GM19023 (cell line): ENCODE measurements around the gene L3MBTL3.
"Not testable (repeated sequence)": the region's sequence is repeated elsewhere in the genome, so short reads cannot be mapped to it uniquely, and the experiment has no call there.

Experiments used
- ATAC-seq: cut with Tn5 transposase; IDR thresholded peaks from one replicate; pipeline ENCODE4 v1.9.1; 2021; ENCODE audit warnings: mild to moderate bottlenecking, moderate library complexity; ENCODE audit not compliant: unreplicated experiment

The L3MBTL3 gene

DNA sequence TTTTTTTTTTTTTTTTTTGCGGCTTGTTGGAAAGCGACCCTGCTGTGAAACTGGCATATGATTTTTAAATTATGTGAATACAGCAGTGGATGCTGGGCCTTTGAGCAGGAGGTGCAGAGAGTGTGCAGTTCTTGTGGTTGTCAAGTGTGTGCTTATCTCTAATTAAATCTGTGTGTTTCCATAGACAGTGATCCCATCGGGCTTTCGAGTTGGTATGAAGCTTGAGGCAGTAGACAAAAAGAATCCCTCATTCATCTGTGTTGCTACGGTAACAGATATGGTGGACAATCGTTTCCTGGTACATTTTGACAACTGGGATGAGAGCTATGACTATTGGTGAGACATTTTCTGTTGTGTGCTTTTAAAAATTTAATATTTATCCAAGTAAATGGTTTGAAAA is 52.4 kb downstream of the L3MBTL3 start:
- ATAC-seq, result no peak

DNA sequence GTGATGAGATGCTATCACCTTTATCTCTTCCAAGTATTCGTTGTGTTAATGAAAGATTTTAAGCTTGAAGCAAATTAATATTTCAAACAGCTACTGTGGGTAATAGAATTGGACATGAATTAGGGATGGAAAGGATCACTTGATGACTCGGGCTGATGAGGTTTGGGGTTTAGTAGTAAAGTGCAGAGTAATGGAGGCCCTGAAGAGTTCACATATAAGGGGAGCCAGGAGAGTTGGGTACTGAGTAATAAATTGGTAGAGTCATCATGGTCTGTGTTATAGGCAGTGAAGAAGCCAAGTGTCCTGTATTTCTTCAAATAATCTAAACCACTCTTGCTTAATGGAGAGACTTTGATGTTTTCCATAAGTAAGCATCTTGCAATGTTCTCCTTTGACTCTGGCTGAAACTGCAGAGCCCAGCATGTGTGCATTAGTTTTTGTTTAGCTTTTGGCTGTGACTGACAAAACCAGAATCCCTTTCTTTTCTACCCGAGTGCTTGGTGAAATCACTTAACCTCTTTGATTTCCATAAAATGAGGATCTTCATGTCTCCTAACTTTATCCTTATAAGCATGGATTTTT is 57.6 kb downstream of the L3MBTL3 start:
- no peak for ATAC-seq

DNA sequence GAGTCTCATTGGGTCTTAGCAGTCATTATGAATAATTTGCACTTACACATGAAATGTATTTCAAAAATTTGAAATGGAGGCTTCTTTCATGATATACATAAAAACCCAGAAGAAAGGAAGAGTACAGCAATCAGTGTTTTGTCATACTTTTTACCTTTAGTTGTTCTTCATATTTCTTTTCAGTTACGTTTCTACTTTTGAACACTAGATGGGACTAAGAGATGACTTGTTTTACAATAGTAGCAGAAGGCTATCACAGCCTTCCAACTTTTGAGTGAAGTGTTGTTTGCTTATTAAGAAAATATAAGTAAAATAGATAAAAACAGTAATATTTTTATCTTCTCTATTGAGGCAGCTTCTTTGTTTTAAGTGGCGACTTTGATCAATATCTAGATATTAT is 58.1 kb downstream of the L3MBTL3 start:
- ATAC-seq, result no peak

DNA sequence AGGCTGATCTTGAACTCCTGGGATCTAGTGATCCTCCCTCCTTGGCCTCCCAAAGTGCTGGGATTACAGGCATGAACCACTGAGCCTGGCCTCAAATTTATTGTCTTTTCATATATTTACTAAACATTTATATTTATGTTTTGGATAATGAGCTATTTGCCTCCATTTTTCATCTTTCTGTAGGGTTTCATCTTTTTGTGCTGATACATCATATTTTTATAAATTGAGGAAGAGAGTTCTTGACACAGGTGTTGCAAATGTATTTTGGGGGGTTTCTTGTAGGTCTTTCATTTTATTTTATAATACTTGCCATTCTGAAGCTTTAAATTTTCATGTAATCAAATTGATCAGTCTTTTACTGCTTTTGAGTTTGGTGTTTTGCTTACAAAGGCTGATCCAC is 72.4 kb downstream of the L3MBTL3 start:
- no peak for ATAC-seq

DNA sequence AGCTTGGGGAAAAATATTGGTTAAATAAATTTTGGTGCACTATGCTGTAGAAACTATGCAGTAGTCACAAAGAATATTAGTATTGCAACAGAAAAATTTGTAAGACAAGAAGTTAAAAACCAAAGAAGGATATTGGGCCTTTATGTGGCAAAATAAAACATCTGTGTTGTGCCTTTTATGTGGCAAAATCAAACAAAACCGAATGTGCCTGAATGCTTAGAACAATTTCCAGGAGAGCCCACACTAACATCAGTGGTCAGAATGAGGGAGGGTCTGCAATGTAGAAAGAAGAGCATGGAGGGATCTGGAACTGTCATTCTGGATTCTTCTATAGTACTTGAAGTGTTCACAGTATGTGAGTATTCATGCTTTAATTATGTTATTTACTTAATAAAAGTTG is 75.2 kb downstream of the L3MBTL3 start:
- ATAC-seq, result no peak

DNA sequence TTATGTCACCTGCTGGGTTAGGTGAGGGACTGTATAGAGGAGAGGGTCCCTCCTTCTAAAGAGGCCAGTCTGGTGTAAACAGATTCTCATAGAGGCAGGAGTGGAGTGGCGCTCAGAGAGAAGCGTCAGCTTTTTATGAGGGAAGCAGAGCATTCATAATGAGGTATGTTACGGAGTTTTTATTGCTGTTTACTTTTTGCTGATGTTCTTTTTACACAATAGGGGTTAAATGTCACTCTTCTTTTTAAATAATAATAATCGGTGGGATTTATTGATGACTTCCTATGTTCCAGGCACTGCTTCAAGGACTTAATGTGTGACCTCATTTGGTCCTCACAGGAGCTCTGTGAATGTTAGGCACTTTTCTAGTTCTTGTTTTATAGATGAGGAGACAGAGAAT is 79.9 kb downstream of the L3MBTL3 start:
- ATAC-seq, result no peak

DNA sequence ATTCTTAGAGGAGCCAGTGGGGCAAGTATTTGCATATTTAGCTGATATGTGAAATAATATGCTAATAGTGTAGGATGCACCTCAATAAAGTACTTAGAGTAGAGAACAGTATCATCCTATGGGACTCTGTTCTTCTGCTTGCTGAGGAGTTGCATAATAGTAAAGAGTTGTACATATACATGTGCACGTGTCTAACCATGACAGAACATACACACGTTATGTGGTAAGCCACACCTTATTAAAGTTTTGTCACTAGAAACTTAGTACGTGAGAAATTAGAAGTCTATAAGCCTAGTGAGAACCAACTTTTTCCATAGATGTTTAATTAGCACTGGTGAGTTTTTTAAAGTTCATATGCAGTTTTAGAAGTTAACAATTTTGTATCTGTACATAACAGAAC is 80.7 kb downstream of the L3MBTL3 start:
- ATAC-seq, result no peak

DNA sequence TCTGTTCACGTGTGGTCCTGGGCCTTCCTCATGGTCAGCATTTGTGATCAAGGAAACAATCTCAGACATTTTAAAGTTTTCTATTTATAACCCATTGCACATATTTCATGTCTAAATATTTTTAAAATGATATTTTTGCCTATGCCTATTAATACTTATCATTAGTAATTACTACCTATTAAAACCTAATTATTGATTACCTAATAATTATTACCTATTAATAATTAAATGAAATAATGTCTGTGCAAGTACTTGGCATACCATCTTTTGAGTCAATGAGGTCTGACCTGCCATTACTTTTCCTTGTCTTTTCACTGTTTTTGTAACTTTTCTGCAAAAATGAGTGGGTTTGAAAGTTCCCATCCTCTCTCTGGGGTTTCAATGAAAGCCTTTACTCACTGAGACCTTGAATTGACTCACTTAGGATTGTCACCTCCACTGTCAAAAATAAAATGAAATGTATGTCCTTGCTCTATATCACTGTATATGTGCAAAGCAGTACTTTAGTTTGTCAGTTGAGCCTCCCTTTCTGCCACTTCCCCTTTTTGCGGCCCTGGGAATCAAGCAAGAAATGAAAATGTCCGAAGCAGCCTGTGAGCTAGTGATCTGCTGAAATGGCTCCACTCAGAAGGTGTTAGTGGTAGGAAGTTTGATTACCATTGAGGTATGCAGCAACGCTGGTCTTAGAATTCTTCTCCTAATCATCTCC is 87.8 kb downstream of the L3MBTL3 start:
- ATAC-seq, result peak; percentile 84

DNA sequence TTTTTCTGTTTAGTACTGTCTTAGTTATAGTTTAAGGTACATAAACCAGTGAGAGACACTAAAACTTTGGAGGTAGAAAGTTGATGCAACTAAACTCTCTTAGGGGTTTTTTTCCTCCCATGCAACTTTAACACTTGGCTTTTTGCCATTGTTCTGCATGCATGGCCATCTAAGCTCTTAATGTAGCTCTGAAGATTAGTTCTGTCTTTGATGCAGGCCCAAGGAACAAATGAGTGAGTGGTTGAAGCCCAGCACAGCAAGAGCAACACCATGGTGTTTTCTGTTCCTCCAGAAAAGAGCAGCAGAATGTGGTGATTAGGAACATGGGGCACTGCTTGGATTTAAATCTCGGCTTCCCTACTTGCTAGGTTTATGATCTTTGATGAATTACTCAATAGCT is 89.3 kb downstream of the L3MBTL3 start:
- ATAC-seq, result no peak

DNA sequence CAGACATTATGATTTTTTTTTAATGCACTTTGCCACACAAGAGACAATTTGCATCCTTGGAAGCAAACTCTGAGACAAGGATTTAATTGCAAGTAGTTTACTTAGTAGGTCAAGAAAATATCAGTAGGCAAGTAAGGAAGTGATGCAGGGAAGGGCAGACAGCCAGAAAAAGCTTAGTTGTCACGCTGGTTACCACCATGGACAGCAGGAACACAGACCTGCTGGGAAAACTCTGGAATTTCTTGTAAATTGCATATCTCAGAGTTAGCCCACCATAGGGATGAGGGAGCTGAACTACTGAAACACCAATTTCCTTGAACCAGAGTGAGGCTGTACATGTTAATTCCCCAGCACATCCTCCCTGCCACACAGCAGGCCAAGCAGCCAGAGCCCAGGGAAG is 92.7 kb downstream of the L3MBTL3 start:
- ATAC-seq, result no peak

DNA sequence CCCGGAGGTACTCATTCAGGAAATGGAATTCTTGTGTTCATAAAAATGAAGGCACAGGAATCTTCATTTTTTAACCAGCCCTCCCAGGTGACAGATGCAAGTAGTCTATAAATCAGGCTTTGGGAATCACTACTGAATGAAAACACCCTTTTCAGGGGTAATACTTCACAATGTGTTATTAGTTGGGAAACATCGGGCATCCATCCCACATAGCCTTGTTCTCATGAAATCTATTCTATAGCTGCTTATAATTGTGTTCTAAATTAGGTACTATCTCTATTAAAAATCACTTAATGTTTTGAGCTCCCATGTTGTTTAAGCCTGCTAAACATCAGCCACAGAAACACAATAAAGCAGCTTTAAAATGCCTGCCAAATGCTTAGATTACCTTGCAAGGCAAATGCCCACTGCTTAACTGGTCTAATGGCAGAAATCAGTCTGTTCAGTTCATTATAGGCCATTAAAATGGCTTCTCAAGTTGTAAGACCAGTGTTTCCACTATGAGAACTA is 94.9 kb downstream of the L3MBTL3 start:
- ATAC-seq, result no peak

DNA sequence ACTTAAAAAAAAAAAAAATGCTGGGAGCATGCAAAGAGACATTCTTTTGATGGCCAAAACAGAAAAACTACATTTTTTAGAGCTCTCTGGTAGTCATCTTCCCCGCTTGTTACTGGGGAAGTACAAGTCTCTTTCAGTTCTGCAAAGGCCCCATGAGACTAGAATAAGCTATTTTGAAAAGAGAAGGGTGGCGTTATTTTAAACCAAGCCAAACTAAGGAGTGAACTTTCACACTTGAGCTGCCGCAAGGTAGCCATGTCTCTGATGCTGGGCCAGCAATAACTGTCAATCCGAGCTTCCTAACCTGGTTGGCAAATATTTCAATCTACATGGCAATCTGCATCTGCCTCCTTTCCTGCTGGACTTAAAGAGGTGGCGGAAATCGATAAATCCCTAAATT is 96.7 kb downstream of the L3MBTL3 start:
- peak; percentile 89 for ATAC-seq

DNA sequence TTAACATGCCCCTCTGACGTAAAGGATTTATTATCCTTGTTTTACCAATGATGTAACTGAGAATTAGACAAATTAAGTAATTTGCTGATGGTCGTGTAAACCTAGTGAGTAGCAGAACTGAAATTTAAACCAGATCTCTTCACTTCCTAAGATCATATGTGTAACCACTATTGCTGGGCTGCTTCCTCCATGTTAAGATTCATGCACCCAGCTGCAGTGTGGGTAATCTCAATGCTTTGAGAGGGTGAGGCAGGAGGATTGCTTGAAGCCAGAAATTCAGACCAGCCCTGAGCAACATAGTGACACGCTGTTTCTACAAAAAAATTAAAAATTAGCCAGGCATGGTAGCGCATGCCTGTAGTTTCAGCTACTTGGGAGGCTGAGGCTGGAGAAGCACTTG is 97.9 kb downstream of the L3MBTL3 start:
- no peak for ATAC-seq

DNA sequence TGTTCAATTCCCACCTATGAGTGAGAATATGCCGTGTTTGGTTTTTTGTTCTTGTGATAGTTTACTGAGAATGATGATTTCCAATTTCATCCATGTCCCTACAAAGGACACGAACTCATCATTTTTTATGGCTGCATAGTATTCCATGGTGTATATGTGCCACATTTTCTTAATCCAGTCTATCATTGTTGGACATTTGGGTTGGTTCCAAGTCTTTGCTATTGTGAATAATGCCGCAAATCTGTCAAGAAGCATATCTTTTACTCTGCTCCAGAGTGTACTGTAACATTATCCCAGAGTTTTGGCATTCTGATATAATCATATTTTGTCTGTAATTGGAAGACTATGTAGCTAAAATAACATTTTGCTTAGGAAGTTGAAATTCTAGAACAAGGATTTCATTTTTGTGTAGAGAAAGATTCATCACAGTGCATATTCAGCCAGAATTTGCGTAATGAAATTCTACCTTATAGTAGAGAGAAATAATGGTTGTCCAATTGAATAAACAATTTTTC is 98.9 kb downstream of the L3MBTL3 start:
- ATAC-seq, result not testable (repeated sequence)

DNA sequence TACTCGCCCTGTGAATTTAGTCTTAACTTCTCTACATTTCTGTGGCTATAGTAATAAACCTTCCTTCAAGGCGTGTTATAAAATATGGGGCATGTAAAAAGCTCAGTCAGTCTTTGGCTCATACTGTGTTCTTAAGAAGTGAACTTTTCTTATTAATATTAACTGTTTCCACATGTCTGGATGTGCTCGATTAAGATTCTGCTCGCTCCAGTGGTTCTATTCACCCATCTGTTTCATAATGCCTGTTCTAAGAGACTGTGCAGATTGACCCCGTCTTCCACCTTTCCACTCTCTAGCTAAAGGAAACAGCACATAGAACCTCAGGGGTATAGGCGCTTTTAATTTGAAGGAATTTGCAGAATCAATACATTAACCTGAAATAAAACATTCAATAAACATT is 99.9 kb downstream of the L3MBTL3 start:
- no peak for ATAC-seq

DNA sequence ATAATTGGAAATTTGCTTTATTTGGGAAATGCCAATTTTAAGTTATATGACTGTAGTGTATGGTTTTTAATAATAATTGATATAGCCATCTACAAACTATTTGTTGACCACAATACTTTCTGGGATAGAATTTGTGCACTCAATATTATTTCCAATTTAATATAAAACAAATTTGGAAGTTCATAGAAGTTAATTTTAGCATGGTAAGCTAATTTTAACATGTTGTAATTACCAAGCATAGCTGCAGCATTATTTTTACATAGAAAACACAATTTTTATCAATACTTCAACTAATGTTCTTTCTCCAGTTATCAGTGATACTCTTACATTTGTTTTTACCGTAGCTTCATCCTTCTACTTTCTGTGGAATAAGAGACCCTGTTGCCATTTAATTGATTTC is 100.8 kb downstream of the L3MBTL3 start:
- ATAC-seq, result no peak

DNA sequence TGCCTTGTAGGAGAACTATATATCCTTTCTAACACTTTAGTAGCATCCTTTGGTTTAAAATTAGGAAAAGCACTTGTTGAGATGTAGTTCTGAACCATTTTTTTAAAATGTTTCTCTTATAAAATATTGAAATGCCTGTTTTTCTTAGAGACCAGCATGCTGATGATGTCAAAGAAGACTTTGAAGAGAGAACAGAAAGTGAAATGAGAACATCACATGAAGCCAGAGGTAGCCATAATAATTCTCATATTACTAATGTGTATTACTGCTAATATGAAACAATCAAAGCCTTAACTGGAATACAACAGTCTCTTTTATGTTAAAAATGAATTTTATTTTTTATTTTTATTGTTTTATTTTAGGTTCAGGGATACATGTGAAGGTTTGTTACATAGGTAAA is 102.3 kb downstream of the L3MBTL3 start:
- ATAC-seq, result no peak

DNA sequence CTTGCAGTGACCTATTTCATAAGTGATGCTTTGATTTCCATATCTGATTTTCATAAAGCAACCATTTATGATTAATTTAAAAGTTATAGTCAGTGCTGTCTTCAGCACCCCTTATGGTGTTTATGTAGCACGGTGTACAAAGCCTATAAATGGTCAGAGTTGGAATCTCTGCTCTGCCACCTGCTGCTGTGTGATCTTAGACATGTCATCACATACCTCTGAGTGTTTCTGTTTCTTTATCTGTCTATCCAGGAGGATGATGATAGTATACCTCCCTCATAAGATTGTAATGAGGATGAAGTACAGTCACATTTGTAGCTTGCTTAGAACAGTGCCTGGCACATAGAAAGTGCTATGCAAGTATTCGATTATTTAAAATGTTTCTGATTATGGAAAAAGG is 103.9 kb downstream of the L3MBTL3 start:
- no peak for ATAC-seq

DNA sequence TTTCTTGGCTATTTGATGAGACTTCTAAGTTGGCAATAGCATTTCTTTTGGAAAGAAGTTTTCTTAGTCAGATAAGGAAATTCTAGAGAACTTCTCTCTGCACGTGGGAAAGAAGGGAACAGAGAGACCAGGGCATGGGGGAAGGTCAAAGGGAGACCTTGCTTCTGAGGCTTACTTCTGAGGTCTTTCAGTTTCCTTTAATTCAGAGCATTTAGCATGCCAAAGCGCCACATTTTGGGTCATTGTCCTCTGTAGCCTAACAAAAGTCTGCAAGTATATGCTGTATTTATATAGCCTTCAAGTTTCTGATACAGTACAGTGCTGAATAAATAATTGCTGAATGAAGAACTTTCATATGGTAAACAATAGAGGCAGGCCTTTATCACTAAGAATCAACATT is 108.8 kb downstream of the L3MBTL3 start:
- no peak for ATAC-seq

DNA sequence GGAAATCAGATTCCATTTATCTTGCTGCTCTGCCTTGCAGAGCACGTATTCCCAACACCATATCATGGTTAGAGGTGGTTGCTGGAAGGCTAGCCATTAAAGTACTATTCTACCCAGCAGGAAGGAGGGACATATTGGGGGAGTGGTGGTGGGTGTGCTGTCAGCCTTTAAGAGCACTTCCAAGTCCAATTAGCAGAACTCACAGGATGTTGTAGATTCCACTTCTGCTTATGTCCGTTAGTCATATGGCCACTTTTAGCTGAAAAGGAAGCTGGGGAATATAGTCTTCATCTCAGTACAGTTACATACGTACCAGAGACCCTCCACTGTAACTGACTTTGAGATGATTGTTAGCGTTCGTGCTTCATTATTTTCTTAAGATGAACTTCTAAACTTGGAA is 109.9 kb downstream of the L3MBTL3 start:
- ATAC-seq, result no peak

DNA sequence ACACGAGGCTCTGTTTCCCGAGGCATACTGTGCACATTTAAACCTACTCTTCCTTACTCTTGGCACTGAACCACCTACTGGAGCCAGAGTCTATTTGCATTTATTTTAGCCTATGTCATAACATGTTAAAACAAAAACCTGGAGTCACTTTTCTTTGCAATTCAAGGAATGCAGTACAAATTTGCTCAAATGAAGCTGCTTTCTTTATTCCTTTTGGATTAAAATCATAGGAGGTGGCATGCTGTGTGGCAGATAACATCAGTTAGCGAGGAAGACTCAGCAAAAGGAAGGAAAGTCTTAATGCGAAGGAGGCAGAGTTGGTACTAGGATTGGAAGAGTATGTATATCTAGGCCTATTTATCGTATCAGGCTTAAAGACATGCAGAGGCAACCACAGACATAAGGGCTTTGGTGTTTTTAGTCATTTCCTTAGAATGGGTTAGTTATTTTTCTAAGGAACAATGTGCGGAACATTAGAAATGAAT is 111.4 kb downstream of the L3MBTL3 start:
- no peak for ATAC-seq

DNA sequence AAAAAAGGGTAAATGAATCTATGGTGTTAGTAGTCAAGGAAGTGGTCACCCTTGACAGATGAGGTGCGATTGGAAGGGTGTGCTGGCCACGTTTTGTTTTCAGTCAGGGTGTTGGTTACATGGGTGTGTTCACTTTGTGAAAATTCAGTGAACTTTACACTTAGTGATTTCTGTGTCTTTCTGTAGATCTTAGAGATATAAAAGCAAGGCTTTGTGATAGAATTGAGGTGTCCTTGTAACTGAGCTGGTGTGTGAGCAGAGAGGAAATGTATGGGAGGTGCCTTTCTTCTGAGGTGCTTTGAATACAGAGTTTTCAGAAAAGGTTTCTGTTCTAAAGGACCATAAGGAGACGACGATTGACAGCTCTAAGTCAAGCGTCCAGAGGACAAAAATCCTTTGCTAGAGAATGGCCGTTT is 113.9 kb downstream of the L3MBTL3 start:
- ATAC-seq, result peak; percentile 88
